Activated B cell treated with CpG ODN at 0.5 μM for 24 hours (primary cell): ENCODE data around the gene CBX6. TPM values are rescaled to one million over a fixed set of nuclear protein-coding genes. Genes with fewer than 3 reads are reported as not detected.

Experiments used
- ATAC-seq: fragments of 200-7000 bp; cut with Tn5 transposase; one replicate; pipeline ENCODE4 v1.10.0; 2021; ENCODE audit warnings: low read depth, mild to moderate bottlenecking, moderate library complexity
- CTCF ChIA-PET: fragments of 350-600 bp; sonication (Branson Sonifier 250); formaldehyde crosslinking; loops from one replicate; lab custom pipeline; 2021; ENCODE audit warnings: antibody characterized with exemption; lab: Charles Lee
- POLR2A ChIA-PET: fragments of 350-600 bp; sonication (Branson Sonifier 250); formaldehyde crosslinking; loops from one replicate; lab custom pipeline; 2021; ENCODE audit warnings: antibody characterized with exemption; lab: Charles Lee
- DNase-seq: peaks from one replicate; pipeline ENCODE4 v3.0.0; 2022
- H3K27ac Mint-ChIP-seq: one replicate; pipeline ENCODE4 v1.8.0; 2020; ENCODE audit warnings: mixed read lengths
- H3K27me3 Mint-ChIP-seq: one replicate; pipeline ENCODE4 v1.8.0; 2021; ENCODE audit warnings: mixed read lengths
- H3K36me3 Mint-ChIP-seq: one replicate; pipeline ENCODE4 v1.8.0; 2021; ENCODE audit warnings: low read depth, mixed read lengths
- H3K4me1 Mint-ChIP-seq: one replicate; pipeline ENCODE4 v1.8.0; 2021; ENCODE audit warnings: mixed read lengths
- H3K4me3 Mint-ChIP-seq: one replicate; pipeline ENCODE4 v1.8.0; 2020; ENCODE audit warnings: mild to moderate bottlenecking, mixed read lengths
- H3K9me3 Mint-ChIP-seq: one replicate; pipeline ENCODE4 v1.8.0; 2020; ENCODE audit warnings: mixed read lengths
- intact Hi-C: fragments of 100-400 bp; cut with micrococcal nuclease; formaldehyde crosslinking; loops from one replicate; pipeline ENCODE4 v1.15.1; 2024
- total RNA-seq: library from RNA; stranded (reverse); gene quantifications from 2 replicates; pipeline ENCODE4 v1.2.3, GENCODE V29; 2022
- TF ChIP-seq, protein P1 (sequence below): fragments of 200-600 bp; IDR thresholded peaks from one replicate; pipeline ENCODE4 v1.8.0; 2022; ENCODE audit warnings: antibody characterized with exemption, mild to moderate bottlenecking

The CBX6 gene
- total RNA-seq, 1 donor from 2014 or later = 71.8 TPM

DNA sequence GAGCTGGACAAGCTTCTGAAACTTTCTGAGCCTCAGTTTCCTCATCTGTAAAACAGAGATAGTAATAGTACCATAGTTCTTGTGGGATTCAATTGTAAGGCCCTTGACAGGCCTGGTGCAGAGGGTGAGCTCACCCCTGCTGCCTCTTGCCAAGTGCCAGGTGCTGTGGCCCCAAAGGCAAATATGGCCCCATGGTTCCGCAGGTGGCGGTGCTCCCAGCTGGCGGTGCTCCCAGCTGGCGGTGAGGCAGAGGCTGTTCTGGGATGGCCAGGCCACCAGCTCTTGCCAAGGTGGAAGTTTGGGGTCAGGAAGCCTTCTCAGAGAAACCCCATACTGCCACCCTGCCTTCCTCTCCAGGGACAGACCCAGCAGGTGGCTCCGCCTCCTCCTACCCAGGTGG, 37.0 kb downstream of the CBX6 start:
- Mint-ChIP-seq H3K4me1 (no peaks in the 10 kb centered on the region), H3K27me3 (peaks cover 26% of the 10 kb centered on the region), H3K27ac (no peak overlapping the region), H3K4me3 (no peak overlapping the region), H3K36me3 (no peaks in the 10 kb centered on the region), H3K9me3 (no peaks in the 10 kb centered on the region)
- ChIA-PET POLR2A (interaction anchor here (0.5 kb wide), 1 partner anchor 168 kb away, joined by 4 read pairs; no protein-coding TSS in a partner anchor), CTCF (interaction anchor here (0.5 kb wide), 1 partner anchor 169 kb away, joined by 3 read pairs; no protein-coding TSS in a partner anchor)
- ATAC-seq = no peak
- intact Hi-C loops = no loop called here
- no peak for DNase-seq
- TF ChIP-seq, protein P1, sequence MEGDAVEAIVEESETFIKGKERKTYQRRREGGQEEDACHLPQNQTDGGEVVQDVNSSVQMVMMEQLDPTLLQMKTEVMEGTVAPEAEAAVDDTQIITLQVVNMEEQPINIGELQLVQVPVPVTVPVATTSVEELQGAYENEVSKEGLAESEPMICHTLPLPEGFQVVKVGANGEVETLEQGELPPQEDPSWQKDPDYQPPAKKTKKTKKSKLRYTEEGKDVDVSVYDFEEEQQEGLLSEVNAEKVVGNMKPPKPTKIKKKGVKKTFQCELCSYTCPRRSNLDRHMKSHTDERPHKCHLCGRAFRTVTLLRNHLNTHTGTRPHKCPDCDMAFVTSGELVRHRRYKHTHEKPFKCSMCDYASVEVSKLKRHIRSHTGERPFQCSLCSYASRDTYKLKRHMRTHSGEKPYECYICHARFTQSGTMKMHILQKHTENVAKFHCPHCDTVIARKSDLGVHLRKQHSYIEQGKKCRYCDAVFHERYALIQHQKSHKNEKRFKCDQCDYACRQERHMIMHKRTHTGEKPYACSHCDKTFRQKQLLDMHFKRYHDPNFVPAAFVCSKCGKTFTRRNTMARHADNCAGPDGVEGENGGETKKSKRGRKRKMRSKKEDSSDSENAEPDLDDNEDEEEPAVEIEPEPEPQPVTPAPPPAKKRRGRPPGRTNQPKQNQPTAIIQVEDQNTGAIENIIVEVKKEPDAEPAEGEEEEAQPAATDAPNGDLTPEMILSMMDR = no peak

DNA sequence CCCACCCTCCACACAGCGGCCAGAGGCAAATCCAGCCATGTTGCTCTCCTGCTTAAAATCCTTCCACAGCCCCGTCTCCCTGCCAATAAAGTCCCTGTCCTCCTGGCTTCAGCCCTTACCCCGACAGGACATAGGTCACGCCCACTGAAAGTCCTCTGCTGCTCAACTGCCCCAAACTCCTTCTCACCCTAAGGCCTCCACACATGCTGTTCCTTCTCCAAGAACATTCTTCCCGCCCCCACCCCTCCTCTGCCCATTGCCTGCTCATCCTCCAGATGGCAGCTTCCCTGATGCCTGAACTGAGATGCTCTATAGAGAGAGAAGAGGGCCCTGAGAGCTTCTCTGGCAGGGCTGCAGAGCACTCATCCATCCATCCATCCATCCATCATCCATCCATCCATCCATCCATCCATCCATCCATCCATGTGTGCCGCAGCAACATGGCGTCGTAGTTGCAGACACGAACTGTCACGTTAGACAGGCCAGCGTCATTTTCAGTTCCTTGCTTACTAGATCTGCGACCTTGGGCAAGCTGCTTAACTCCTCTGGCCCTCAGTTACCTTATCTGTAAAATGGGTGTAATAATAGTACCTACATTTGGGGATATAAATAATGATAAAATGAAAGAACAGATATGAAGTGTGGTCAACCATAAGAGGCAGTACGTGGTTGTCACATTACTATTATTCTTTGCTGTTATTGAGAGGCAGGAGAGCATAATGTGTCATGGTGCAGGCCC, 37.6 kb downstream of the CBX6 start:
- DNase-seq (no peak), ATAC-seq (no peak)
- intact Hi-C loops = no loop called here
- Mint-ChIP-seq H3K27me3 (peaks cover 21% of the 10 kb centered on the region), H3K27ac (no peak overlapping the region), H3K9me3 (no peaks in the 10 kb centered on the region), H3K4me1 (no peaks in the 10 kb centered on the region), H3K4me3 (no peak overlapping the region), H3K36me3 (no peaks in the 10 kb centered on the region)
- TF ChIP-seq, protein P1 = no peak
- ChIA-PET POLR2A (interaction anchor here (0.5 kb wide), 1 partner anchor 168 kb away, joined by 4 read pairs; no protein-coding TSS in a partner anchor), CTCF (interaction anchor here (0.5 to 0.6 kb wide), 2 partner anchors 170 to 698 kb away, joined by 3 read pairs; partner anchors contain the start of gene RPS19BP1)

DNA sequence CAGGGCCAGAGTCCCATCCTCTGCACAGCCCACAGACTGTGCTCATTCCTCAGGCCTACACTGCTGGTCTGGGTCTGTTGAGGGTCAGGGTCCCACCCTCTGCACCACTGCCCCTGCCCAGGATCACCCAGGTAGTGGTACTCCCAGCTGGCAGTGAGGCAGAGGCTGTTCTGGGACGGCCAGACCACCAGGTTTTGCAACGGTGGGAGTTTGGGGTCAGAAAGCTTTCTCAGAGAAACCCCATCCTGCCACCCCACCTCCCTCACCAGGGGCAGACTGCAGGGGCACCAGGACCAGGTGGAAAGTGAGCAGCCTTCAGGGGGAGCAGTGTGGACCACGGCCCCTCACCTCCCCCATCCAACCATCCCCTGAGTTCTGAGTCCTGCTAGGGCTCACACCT, 39.0 kb downstream of the CBX6 start:
- no peak for ATAC-seq
- H3K4me1 Mint-ChIP-seq = no peaks in the 10 kb centered on the region

DNA sequence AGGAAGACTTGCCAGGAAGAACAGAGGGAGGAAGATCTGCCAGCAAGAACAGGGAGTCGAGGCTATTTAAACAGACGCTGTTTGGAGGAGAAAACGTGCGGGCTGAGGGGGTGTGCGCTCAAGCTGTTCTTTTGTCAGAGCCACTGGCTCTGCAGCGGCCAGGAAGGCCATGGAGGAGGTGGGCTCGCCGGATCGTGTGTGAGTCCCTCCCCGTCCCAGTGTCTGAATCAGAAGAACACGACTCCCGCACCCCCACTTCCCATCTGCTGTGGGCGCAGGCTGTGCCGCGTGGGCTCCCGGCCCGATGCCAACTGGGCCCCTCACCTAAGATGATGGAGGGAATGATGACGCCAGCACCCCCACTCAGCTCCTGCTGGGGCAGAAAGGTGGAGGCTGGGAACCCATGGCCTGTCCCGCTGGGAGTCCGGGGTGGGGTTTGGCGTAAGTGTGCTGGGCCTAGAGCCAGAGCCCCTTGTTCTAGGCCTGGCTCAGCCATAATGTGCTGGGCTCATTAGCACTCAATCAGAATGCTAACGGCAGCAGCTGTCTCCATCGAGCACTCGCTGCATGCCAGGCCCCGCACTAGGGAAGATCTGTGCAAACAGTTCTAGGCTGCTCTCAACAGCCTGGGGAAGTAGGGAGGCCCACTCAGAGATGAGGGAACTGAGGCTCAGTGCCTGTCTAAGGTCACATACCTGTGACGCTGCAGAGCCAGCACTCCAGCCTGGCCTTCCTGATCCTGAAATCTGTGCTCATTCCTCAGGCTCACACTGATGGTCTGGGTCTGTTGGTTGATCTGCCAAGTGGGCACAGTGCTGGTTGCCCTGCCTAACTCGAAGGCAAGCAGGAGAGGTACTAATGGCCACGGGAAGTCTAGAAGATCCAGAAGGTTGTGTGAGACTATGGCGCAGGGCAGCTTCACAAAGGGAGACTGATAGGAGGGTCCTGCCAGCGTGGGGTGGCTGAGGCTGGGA, 39.7 kb downstream of the CBX6 start:
- H3K4me1 Mint-ChIP-seq = no peaks in the 10 kb centered on the region
- ATAC-seq (no peak), DNase-seq (no peak)
- H3K36me3 Mint-ChIP-seq = no peaks in the 10 kb centered on the region
- intact Hi-C loops = no loop called here
- no peak overlapping the region for H3K4me3 Mint-ChIP-seq
- H3K9me3 Mint-ChIP-seq = no peaks in the 10 kb centered on the region
- TF ChIP-seq, protein P1 = no peak
- ChIA-PET POLR2A (no interaction called here), CTCF (no interaction called here)
- peaks cover 15% of the 10 kb centered on the region for H3K27me3 Mint-ChIP-seq
- no peak overlapping the region for H3K27ac Mint-ChIP-seq

More for the DNA sequence above, 39.0 kb downstream of the CBX6 start:
- Mint-ChIP-seq H3K36me3 (no peaks in the 10 kb centered on the region), H3K4me3 (no peak overlapping the region), H3K27ac (no peak overlapping the region), H3K9me3 (no peaks in the 10 kb centered on the region), H3K27me3 (peaks cover 16% of the 10 kb centered on the region)
- no peak for DNase-seq
- POLR2A ChIA-PET = no interaction called here
- TF ChIP-seq, protein P1 = no peak
- CTCF ChIA-PET = no interaction called here
- intact Hi-C loops = no loop called here
